ENCODE results near the gene RIMBP2.

DNA sequence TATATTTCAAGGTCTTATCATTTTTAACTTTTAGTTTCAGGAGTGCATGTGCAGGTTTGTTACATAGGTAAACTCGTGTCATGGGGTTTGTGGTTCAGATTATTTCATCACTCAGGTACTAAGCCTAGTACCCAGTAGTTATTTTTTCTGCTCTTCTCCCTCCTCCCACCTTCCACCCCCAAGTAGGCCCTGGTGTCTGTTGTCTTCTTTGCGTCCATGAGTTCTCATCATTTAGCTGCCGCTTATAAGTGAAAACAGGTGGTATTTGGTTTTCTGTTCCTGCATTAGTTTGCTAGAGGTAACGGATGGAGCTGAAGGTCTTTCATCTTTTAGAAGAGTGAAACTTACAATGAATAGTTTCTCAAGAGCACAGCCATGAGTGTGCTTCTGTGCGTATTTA is 354.0 kb downstream of the RIMBP2 start:
- TF ChIP-seq EZH2 (IDR thresholded peaks at IDR 0.05; ENCODE audit: insufficient read depth, poor library complexity, severe bottlenecking): no peak
- no peak for TF ChIP-seq EZH2phosphoT487 (IDR thresholded peaks at IDR 0.05; ENCODE audit: insufficient read depth, low read depth)
